ENCODE results near the gene CNTN5. TPM values are rescaled to one million over a fixed set of nuclear protein-coding genes. Genes with fewer than 3 reads are reported as not detected.

Gene CNTN5
- total RNA-seq, 1 experiment from 2014 or later, result not detected

GRCh38 chr11:99229544-99229943 lies 208.8 kb downstream of the CNTN5 start:
- H3K9ac ChIP-seq (ENCODE audit: extremely low read depth, insufficient read length, low read length), result no peak overlapping the region
- H3K4me1 ChIP-seq (ENCODE audit: insufficient read depth, low read length), result no peaks in the 10 kb centered on the region
- H3K36me3 Mint-ChIP-seq (ENCODE audit: insufficient read depth in 1 of 3, low read depth in 3 of 3), result peaks cover 0 to 4% (median 0%) of the 10 kb centered on the region in 3 experiments; a peak in 1 of 7 replicates
- H3K4me3 Mint-ChIP-seq, result no peak overlapping the region; a peak in 1 of 5 replicates
- DNase-seq, result no peak
- no peaks in the 10 kb centered on the region for H3K23me2 ChIP-seq (ENCODE audit: insufficient read length, low read depth, low read length, poor library complexity, severe bottlenecking)
- no peak overlapping the region for H2AK5ac ChIP-seq (ENCODE audit: insufficient read length, low read length)
- H3K27ac ChIP-seq (ENCODE audit: insufficient read length, low read depth, low read length), result no peak overlapping the region
- no peak overlapping the region for H4K91ac ChIP-seq (ENCODE audit: insufficient read length, low read depth, low read length)
- no peak overlapping the region for H2BK20ac ChIP-seq (ENCODE audit: low read depth, low read length, poor library complexity, severe bottlenecking)
- no peak overlapping the region for H3K27ac Mint-ChIP-seq
- no peaks in the 10 kb centered on the region for H3K4me1 Mint-ChIP-seq
- TF ChIP-seq, protein P1, sequence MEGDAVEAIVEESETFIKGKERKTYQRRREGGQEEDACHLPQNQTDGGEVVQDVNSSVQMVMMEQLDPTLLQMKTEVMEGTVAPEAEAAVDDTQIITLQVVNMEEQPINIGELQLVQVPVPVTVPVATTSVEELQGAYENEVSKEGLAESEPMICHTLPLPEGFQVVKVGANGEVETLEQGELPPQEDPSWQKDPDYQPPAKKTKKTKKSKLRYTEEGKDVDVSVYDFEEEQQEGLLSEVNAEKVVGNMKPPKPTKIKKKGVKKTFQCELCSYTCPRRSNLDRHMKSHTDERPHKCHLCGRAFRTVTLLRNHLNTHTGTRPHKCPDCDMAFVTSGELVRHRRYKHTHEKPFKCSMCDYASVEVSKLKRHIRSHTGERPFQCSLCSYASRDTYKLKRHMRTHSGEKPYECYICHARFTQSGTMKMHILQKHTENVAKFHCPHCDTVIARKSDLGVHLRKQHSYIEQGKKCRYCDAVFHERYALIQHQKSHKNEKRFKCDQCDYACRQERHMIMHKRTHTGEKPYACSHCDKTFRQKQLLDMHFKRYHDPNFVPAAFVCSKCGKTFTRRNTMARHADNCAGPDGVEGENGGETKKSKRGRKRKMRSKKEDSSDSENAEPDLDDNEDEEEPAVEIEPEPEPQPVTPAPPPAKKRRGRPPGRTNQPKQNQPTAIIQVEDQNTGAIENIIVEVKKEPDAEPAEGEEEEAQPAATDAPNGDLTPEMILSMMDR (conservative IDR thresholded peaks at IDR 0.05), result no peak
- no peak overlapping the region for H3T11ph ChIP-seq (ENCODE audit: low read length)
- no CpG with 5 or more reads among the region's 2 CpGs for WGBS (ENCODE audit: extremely low coverage, insufficient read length, low lambda C conversion rate)
- no peak overlapping the region for H4K5ac ChIP-seq (ENCODE audit: insufficient read length, low read depth, low read length)
- no peak overlapping the region for H3K4me2 ChIP-seq (ENCODE audit: insufficient read depth, insufficient read length, low read length)
- H3K18ac ChIP-seq (ENCODE audit: insufficient read length, low read depth, low read length), result no peak overlapping the region
- no peaks in the 10 kb centered on the region for H3K79me1 ChIP-seq (ENCODE audit: insufficient read depth, low read depth, low read length, poor library complexity, severe bottlenecking)
- H2BK120ac ChIP-seq (ENCODE audit: low read depth, low read length, poor library complexity, severe bottlenecking), result no peak overlapping the region
- H2BK12ac ChIP-seq (ENCODE audit: insufficient read length, low read depth, low read length), result no peak overlapping the region
- H4K20me1 ChIP-seq (ENCODE audit: control insufficient read depth, insufficient read depth, insufficient read length), result no peaks in the 10 kb centered on the region
- H4K8ac ChIP-seq (replicated peaks; ENCODE audit: insufficient read length, low read depth, low read length), result no peak overlapping the region
- H3K79me2 ChIP-seq (ENCODE audit: insufficient read depth, low read length), result no peaks in the 10 kb centered on the region
- no peaks in the 10 kb centered on the region for H3K9me3 ChIP-seq (ENCODE audit: control insufficient read depth, low read depth, low read length)
- no peak overlapping the region for H2AFZ ChIP-seq (ENCODE audit: low read length)
- H3K27me3 Mint-ChIP-seq (ENCODE audit: low read depth), result no peaks in the 10 kb centered on the region
- H3K27me3 ChIP-seq (ENCODE audit: insufficient read depth, low read length), result no peaks in the 10 kb centered on the region
- H2BK5ac ChIP-seq (ENCODE audit: insufficient read length, low read length), result no peak overlapping the region
- H3K14ac ChIP-seq (ENCODE audit: insufficient read depth, low read length), result no peak overlapping the region
- no peak overlapping the region for H2BK15ac ChIP-seq (ENCODE audit: low read depth, low read length)
- no peak overlapping the region for H3K56ac ChIP-seq (ENCODE audit: insufficient read length, low read depth, low read length)
- no peak overlapping the region for H3K23ac ChIP-seq (ENCODE audit: insufficient read length, low read depth, low read length)
- H3K9me3 Mint-ChIP-seq, result peaks cover 0 to 8% of the 10 kb centered on the region in 2 experiments; a peak in 3 of 5 replicates
- no peak overlapping the region for H3K4ac ChIP-seq (ENCODE audit: low read depth, low read length)
